ENCODE data around the gene TMOD1. TPM values are rescaled to one million over a fixed set of nuclear protein-coding genes. Genes with fewer than 3 reads are reported as not detected.
A peak's percentile ranks its signal among the peaks of the same experiment; 100 is the strongest.

The TMOD1 gene
- total RNA-seq, 1 donor, result 0.18 TPM

DNA sequence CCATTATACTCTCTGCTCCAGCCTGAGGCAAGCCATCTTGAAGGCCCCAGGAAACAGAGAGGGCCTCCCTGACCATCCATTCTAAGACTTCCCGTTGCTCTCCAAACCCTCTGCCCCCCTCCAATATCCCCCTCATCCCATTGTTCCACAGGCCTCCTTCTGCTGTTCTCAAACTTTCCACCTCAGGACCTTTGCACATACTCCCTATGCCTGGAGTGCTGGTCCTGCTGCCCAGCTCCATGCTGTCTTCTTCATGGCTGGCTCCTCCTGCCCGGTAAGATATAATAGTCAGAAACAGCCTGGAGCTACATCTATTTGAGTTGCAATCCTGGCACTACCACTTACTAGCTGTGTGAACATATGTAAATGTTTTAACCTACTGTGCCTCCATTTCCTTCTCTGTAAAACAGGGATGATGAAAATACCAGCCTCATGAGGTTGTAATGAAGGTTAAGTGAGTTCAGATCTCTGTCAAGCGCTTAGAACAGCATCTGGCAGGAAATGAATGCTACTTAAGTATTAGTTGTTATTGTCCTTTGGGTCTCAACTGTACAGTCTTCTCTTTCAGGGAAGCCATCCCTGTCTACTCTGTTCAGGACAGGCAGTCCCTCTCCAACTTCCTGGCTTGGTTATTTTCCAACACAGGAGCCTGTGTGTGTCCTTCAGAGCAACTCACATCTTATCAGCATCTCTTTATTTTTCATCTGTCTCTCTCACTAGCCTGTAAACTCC is 45.8 kb downstream of the TMOD1 start:
- TF ChIP-seq, protein P1, sequence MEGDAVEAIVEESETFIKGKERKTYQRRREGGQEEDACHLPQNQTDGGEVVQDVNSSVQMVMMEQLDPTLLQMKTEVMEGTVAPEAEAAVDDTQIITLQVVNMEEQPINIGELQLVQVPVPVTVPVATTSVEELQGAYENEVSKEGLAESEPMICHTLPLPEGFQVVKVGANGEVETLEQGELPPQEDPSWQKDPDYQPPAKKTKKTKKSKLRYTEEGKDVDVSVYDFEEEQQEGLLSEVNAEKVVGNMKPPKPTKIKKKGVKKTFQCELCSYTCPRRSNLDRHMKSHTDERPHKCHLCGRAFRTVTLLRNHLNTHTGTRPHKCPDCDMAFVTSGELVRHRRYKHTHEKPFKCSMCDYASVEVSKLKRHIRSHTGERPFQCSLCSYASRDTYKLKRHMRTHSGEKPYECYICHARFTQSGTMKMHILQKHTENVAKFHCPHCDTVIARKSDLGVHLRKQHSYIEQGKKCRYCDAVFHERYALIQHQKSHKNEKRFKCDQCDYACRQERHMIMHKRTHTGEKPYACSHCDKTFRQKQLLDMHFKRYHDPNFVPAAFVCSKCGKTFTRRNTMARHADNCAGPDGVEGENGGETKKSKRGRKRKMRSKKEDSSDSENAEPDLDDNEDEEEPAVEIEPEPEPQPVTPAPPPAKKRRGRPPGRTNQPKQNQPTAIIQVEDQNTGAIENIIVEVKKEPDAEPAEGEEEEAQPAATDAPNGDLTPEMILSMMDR (IDR thresholded peaks at IDR 0.05; ENCODE audit: insufficient read depth, low read length), result no peak
- no peak overlapping the region for H3K4me3 ChIP-seq (ENCODE audit: low read depth, low read length)
- DNase-seq (ENCODE audit: low read depth), result no peak

DNA sequence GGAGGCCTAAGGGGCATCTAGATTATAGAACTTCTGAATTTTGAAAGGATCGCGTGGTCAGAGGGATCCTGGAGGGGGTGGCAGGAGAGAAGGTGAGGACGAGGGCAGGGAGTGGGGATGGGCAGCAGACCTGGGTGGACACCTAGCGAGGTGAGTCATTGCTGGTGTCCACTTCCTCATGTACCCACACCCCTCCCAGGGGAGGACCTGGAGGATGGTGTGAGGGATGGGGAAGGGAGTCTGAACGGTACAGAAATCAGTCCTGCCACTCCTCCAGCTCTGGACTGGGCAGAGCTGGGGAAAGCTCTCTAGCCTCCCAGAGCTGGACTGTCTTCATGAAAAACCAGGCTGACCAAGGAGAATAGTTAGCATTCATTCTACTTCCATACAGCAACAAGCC is 46.9 kb downstream of the TMOD1 start:
- no peak overlapping the region for H3K4me3 ChIP-seq (ENCODE audit: low read depth, low read length)
- DNase-seq (ENCODE audit: low read depth), result no peak
- TF ChIP-seq, protein P1 (IDR thresholded peaks at IDR 0.05; ENCODE audit: insufficient read depth, low read length), result no peak

DNA sequence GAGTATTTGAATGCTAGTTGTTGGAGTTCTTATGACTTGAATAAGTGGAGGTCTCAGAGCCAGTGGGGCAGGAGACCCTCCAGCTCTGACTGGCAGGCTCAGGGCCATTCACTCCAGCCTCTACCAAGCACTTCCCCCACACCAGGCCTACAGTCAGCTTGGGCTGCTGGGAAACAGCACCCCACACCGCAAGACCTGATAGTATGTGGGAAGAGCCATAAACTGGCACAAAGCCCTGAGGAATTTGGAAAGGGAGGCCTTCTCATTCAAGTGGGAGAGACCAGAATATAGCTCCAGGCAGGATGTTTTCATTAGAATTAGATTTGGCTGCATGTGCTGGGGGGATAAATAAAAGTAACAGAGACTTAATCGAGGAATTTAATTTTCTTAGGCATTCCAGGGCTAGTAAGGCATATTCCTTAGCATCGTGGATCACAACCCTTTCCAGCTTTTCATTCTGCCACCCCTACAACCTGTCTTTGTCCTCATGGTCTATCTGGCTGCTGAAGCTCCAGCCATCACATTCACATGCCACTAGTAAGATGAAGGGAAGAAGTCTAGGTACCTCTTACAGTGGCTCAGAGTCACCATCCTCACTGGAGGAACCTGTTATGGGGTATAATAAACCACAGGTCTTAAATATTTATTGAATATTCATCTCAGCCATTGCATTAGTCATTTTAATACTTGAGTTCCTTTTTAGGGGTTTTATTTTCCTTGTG is 47.5 kb downstream of the TMOD1 start:
- H3K4me3 ChIP-seq (ENCODE audit: low read depth, low read length), result no peak overlapping the region
- peak; percentile 18 for DNase-seq (ENCODE audit: low read depth)
- TF ChIP-seq, protein P1 (IDR thresholded peaks at IDR 0.05; ENCODE audit: insufficient read depth, low read length), result no peak

DNA sequence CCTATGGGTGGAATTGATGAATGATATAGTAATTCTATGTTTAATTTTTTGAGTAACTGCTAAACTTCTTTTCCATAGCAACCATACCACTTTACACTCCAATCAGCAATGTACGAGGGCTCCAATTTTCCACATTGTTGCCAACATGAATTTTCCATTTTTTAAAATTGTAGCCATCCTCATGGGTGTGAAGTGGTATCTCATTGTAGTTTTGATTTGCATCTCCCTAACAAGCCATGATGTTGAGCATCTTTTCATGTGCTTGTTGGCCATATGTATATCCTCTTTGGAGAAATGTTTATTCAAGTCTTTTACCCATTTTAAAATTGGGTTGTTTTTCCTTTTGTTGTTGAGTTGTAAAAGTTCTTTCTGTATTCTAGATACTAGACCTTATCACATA is 48.9 kb downstream of the TMOD1 start:
- TF ChIP-seq, protein P1 (IDR thresholded peaks at IDR 0.05; ENCODE audit: insufficient read depth, low read length), result no peak
- no peak overlapping the region for H3K4me3 ChIP-seq (ENCODE audit: low read depth, low read length)
- no peak for DNase-seq (ENCODE audit: low read depth)

DNA sequence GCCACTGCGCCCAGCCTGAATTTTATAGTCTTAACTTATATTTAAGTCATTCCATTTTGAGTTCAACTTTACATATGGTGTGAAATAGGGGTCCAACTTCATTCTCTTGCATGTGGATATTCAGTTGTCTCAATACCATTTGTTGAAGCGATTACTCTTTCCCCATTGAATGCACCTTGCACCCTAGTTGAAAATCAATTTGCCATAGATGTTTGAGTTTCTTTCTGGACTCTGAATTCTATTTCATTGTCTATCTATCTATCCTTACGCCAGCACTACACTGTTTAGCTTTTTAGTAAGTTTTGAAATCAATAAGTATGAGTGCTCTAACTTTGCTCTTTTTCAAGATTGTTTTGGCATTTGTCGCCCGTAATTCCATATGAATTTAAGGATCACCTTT is 49.8 kb downstream of the TMOD1 start:
- H3K4me3 ChIP-seq (ENCODE audit: low read depth, low read length), result no peak overlapping the region
- DNase-seq (ENCODE audit: low read depth), result no peak
- TF ChIP-seq, protein P1 (IDR thresholded peaks at IDR 0.05; ENCODE audit: insufficient read depth, low read length), result no peak

DNA sequence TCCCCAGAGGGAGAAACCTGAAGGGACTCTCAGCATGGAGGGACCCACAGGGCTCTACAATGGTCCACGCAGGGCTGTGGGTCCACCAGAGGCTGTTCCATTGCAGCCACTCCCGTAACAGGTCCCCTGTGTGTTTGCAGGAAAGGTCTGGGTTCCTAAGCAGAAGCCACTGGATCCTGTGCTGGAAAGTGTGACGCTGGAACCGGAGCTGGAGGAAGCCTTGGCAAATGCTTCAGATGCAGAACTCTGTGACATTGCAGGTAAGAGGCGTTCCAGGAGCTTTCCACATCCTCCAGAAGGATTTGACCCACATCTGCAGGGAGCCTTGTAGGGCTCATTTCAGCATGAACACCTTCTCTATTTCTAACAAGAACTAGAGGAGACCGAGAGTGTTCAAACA is 51.7 kb downstream of the TMOD1 start:
- no peak overlapping the region for H3K4me3 ChIP-seq (ENCODE audit: low read depth, low read length)
- no peak for DNase-seq (ENCODE audit: low read depth)
- TF ChIP-seq, protein P1 (IDR thresholded peaks at IDR 0.05; ENCODE audit: insufficient read depth, low read length), result no peak

Measured in fibroblast of the aortic adventitia (primary cell).